GM21723 (cell line): ENCODE results near the gene VIPAS39.

Experiments
- ATAC-seq: cut with Tn5 transposase; IDR thresholded peaks from one replicate; pipeline ENCODE4 v1.9.1; 2021; ENCODE audit warnings: mild to moderate bottlenecking, moderate library complexity; ENCODE audit not compliant: unreplicated experiment

Gene VIPAS39

DNA sequence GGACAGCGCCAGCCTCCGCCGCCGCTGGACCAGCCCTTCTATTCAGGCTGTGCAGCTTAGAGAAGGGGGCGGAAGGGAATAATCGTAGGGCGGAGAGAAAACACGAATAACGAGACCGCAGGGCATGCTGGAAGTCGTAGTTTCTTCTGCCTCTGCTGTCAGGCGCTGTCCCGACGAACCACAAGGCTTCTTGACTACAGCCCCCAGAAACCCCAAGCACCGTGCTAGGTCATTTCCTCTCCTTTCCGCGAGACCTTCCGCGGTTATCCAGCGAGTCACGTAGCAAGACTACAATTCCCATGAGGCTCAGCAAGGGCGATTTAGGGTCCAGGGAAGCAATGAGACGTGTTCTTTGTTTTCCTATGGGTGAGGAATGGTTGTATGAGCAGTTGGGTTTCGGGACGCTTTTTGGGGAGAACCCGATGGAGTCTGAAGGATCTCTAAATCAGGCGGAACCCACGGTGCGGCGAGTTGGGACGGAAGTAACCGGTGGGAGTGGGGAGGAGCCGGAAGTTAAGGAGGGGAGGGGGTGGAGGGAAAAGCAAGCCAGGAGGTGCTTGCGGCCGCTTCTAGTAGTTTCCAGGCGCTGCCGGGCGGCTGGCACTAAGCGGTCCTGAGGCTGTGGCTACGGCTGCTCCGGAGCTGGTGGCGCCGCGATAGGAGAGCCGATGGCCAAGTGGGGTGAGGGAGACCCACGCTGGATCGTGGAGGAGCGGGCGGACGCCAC, at the start of gene VIPAS39, which contains the start of gene AHSA1:
Gene VIPAS39, minus strand, starts transcription at position 80 of the 727 bp plus-strand sequence. CDS start 3,499 bp downstream, outside the sequence.
Gene AHSA1, plus strand, starts transcription at position 572 of the 727 bp plus-strand sequence. Its CDS starts 97 bp downstream, at position 669.
- peak; percentile 90 for ATAC-seq

DNA sequence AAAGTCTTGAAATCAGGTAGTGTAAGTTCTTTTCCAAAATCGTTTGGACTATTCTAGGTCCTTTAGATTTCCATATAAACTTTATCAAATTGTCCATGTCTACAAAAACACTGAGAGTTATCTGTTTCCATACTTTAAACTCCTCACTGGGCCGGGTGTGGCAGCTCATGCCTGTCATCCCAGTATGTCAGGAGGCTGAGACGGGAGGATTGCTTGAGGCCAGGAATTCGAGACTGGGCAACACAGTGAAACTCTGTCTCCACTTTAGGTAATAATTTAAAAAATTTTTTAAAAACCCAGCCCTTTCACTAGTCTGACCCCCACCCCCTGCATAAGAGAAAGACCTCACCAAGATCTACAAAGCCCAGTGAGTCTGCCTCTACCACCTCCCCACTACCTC, 47.6 kb upstream of the VIPAS39 start:
- no peak for ATAC-seq

GRCh38 chr14:77503138-77503537, 45.7 kb upstream of the VIPAS39 start:
- no peak for ATAC-seq

- no peak for ATAC-seq
Observed at GRCh38 chr14:77502109-77502782, 44.8 kb upstream of the VIPAS39 start.

- ATAC-seq: peak; percentile 29
Observed at GRCh38 chr14:77498984-77499527, 41.7 kb upstream of the VIPAS39 start.

GRCh38 chr14:77498120-77498979, 40.9 kb upstream of the VIPAS39 start, which contains the start of gene ISM2:
TSS of gene ISM2 (minus strand) at chr14:77498816. CDS start at chr14:77498793, 23 bp downstream.
- ATAC-seq: peak; percentile 73

DNA sequence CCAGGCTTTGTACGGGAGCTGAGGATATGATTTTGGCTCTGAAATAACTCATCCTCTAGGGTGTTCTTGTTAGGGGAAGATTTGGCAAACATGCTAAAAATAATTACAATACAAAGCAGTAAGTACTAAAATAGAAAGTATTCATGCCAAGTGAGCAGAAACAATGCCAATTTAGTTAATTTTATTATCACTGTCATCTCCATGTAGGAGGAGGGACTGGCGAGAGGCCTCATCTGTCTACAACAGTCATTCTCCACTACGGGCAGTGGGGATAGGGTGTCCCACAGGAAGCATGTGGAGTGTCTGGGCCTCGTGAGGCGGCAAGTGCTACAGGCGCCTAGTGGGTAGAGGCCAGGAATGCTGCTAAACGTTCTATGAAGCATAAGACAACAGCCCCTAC, 37.9 kb upstream of the VIPAS39 start:
- no peak for ATAC-seq

DNA sequence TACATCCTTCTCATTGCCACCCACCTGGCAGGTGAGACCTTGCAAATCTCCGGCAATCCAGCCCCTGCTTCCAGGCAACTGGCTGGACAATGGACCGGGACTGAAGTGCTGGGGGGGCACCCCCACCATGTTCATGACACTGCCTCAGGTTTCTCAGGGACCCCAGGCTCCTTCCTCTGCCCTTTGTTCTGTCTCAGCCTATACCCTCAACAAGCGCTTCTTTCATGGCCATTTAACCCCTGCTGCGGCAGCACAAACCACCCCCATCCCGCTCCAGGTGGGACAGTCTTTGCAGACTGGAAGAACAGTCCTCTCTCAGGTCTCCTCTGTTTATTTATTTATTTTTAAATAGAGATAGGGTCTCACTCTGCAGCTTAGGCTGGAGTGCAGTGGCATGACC, 33.7 kb upstream of the VIPAS39 start:
- no peak for ATAC-seq

- ATAC-seq: no peak
Observed at GRCh38 chr14:77490347-77490986, 33.1 kb upstream of the VIPAS39 start.

DNA sequence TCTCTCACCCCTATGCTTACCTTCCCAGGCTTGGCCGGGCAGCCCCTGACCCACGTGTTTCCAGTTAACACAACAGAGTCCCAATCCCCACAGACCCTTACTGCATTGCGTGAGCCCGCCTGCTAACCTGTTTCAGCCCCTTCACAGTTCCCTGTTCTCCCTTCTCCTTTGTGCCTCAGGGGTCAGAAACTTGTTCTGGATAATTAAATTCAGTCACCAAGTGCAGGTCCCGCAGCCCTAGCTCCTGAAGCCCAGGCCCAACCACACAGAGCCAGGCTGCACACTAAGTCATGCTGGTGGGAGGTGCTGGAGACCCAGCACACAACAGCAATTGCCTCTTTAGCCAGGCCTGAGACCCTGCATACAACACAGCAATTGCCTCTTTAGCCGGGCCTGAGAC, 31.6 kb upstream of the VIPAS39 start:
- no peak for ATAC-seq

DNA sequence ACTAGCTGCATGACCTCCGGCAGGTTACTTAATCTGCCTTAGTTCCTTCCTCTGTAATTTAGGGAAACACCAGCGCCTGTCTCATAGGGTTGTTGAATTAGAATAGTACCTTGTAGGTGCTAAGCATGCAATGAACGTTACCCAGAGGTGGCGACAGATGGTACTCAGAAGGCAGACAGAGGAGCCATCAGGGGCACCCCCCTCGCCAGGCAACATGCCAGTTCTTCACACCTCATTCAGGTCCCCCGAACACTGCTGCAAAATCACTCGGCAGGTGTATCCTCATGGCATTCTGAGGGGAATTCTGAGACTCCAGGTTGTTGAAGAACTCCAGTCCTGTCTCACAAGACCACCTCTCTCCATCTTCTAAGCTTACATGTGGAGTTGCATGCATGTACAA, 31.2 kb upstream of the VIPAS39 start:
- no peak for ATAC-seq

DNA sequence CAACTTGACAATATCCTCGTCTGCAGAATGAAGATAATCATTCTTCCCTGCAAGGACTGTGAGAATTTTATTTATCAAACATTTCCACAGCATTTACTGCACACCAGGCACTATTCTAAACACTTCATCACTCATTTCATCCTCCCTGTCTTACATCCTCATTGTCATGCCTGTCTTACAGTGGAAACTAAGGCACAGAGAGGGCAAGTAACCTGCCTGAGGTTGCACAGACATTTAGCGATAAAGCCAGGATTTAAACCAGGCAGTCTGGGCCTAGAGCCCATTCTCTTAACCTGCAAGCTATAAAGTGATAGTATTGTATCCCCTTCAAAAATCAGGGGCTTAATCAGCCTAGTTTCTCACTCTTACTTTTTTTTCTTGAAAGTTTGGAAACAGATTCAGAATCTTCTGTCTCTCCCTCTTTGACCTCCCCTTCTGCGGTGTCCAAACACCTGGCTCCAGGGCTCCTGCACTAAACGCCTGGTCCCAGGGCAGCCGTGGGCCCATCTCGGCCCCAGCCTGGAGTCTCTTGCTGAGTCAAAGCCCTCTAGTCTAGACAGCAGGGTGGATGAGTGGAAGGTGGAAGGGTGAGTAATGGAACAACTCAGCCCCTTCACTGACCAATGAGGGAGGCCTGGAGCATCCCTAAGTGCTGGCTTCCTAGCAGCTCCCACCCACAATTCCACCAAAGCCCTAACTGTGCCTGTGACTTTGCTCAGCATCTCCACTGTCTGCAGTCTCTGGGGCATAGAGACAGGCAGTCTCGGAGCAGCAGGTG, 28.7 kb upstream of the VIPAS39 start:
- ATAC-seq: no peak

- ATAC-seq: no peak
Observed at GRCh38 chr14:77485256-77485655, 27.9 kb upstream of the VIPAS39 start.

DNA sequence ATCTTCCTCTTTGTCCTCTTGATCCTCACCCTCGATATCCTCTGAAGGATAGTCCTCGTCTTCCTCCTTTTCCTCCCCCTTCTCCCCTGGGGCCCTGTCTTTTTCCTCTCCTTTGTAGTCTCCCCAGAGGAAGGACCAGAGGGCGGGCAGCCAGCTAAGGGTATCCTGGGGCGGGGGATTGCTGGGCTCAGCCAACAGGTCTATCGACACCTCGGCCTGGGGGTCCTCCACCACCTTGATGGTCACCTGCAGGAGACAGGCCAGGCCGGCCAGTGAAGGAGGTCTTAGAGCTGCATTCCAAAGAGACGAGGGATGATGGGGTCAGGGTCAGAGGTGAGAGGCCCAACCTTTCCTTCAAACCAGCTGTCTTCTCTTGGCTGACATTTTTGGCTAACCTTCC, 25.0 kb upstream of the VIPAS39 start:
- no peak for ATAC-seq

GRCh38 chr14:77478796-77479195, 21.4 kb upstream of the VIPAS39 start:
- peak; percentile 94 for ATAC-seq

- no peak for ATAC-seq
Observed at GRCh38 chr14:77478029-77478428, 20.6 kb upstream of the VIPAS39 start.

- no peak for ATAC-seq
Observed at GRCh38 chr14:77475432-77476115, 18.2 kb upstream of the VIPAS39 start.

DNA sequence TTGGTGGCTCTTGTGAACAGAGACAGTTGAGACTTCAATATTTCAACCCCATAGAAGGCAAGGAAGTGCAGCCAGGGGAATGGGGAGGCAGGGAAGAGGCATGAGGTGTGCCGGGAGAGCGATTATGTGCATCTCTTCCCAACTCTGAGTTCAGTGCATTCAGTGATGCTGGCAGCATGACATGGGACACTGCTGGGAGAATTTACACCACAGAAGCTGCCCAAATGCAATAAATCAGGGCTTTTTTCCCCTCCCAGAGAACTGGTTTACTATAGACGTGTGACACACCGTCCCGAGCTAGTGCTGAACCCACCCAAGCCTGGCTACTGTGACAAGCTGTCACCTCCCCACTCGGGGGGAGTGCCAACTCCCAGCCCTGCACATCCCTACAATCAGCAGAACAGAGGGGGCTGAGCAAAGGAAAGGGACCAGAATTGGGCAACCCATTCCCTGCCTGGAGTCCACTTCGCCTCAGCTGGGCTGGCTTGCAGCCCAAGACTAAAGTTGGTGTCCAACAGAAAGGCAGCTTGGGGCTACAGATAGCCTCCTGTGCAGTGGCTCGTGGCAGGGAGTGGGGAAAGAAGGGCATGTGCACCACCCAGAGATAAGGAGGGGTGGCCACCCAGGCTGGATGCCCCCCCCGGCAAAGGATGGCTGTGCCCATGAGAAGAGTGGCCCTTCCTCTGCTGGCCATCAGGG, 17.2 kb upstream of the VIPAS39 start:
- no peak for ATAC-seq

DNA sequence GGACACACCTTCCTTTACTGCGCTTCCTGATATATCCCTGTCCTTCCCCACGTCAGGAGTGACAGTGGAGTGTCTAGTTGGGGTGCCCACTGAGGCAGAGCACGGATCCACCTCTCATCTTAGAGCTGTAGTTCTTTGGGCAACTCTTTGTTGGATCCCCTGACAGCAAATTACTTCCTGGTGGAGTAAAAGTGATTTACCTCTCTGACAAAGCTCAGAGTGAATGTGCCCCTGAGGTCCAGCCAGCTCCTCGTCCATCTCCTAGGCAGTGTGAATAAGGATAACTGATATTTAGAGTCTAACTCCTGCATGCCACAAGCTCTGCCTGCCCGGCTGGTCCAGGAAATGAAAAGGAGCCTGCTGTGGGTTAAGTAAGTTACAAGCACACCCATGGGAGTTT, 16.5 kb upstream of the VIPAS39 start:
- no peak for ATAC-seq
